Measurements from ENCODE around the gene TMEM184B. TPM values are rescaled to one million over a fixed set of nuclear protein-coding genes. Genes with fewer than 3 reads are reported as not detected.

Gene TMEM184B
- total and polyA plus RNA-seq, 12 donors, result 20.8 to 51.6 (median 42.3) TPM

DNA sequence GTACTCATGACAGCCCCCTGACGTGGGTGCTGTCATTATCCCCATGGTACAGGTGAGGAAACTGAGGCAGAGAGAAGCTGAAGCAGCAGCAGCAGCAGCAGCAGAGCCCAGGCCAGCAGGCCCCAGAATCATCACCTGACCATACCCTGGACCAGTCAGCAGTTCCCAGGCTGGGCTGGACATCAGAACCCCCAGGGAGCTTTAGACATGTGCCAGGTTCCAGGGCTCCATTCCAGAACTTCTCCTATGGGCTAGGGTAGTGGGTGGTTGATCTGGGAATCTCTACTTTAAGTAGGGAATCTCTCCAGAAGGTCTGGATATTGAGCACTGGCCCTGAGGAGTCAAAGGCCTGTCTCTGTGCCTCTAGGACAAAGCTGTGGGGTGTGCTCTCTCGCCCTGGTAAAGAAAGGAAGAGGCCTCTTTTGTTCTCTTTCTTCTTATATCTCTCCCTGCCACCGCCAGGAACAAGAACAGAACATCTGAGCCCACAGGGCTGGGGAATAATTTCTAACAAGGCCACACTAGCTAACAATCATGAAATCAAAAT lies 44.4 kb downstream of the TMEM184B start:
- WGBS, 2 donors, result 69 to 83% methylated on average over 3 of the region's 3 CpGs
- Histone ChIP-seq H3K4me3 (no peak overlapping the region), H3K27me3 (no peaks in the 10 kb centered on the region), H3K9me3 (no peaks in the 10 kb centered on the region), H3K27ac (peak overlapping the region; percentile 53 to 90 (median 71)), H3K36me3 (peaks cover 0 to 94% (median 44%) of the 10 kb centered on the region in 9 donors), H3K4me1 (peaks cover 11 to 55% (median 22%) of the 10 kb centered on the region in 9 donors)
- DNase-seq (no peak), ATAC-seq (peak in 1 of 8 donors; percentile 2)
- intact Hi-C loops (cut with DNase I), result loop anchor here in 1 of 10 donors (5.0 kb wide), 1 partner anchor 44 kb away; the partner anchor contains the start of gene TMEM184B
- TF ChIP-seq, protein P1, sequence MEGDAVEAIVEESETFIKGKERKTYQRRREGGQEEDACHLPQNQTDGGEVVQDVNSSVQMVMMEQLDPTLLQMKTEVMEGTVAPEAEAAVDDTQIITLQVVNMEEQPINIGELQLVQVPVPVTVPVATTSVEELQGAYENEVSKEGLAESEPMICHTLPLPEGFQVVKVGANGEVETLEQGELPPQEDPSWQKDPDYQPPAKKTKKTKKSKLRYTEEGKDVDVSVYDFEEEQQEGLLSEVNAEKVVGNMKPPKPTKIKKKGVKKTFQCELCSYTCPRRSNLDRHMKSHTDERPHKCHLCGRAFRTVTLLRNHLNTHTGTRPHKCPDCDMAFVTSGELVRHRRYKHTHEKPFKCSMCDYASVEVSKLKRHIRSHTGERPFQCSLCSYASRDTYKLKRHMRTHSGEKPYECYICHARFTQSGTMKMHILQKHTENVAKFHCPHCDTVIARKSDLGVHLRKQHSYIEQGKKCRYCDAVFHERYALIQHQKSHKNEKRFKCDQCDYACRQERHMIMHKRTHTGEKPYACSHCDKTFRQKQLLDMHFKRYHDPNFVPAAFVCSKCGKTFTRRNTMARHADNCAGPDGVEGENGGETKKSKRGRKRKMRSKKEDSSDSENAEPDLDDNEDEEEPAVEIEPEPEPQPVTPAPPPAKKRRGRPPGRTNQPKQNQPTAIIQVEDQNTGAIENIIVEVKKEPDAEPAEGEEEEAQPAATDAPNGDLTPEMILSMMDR (IDR thresholded peaks at IDR 0.05), result no peak

DNA sequence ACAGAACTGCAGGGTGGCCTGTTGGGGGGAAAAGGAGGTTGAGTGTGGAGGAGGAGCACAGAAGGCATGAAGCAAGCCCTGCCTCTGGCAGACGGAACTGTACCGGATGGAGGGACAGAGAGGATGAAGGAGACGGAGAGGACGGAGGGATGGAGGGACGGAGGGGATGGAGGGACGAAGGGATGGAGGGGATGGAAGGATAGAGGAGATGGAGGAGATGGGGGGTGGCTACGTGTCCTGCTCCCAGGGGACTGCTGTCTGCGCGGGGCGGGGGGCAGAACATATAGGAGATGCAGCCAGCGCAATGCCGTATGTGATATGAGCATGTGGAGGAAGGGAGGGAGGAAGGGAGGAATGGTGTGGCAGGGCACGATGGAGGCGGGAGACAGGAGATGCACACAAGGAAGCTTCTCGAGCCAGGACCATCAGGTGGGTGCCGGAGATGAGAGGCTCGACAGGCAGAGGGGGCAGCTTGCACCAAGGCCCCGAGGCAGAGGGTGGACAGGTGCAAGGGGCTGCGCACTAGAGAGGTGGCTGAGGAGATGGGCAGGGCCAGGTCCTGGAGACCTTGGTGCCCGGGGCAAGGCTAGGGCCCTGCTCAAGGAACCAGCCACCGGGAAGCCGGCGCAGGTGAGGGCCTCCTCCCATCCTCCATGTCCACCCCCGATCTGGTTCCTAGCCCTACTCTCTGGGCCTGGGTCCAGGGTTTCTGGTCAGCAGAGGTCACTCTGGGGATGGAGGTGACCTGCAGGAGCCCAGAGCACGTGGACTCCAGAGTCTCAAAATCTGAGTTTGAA lies 45.8 kb downstream of the TMEM184B start:
- H3K36me3 ChIP-seq, result peaks cover 0 to 94% (median 44%) of the 10 kb centered on the region in 9 donors
- no peak for ATAC-seq

DNA sequence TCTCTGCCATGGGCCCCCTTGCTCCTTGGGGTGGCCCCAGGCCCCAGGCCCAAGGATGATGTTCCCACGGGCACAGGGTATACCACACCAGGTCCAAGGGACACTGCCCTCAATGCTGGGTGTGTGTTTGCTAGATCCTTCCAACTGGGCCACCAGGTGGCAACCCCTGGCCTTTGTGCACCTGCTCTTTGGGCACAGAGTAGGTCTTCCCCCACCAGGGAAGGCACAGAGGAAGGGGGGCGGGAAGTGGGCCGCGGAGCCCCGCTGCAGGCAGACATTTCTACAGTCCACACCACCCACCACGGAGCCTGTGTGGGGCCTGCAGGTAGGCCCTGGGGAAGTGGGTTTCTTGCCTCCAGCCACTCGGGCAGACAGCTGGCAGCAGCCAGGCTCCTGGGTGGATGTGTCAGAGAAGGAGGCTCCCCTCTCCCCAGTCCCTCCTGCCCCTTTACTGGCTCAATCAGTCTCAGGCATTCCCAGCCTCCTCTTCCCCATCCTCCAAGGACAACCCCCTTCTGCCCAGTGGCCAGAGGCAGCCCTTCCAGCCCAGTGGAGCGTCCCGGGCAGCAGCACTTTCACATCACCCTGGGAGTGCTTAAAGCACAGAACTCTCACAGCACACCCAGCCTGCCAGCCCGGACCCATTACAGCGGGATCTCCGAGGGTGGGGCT lies 49.4 kb downstream of the TMEM184B start:
- Histone ChIP-seq H3K4me3 (no peak overlapping the region), H3K27me3 (no peaks in the 10 kb centered on the region), H3K36me3 (peaks cover 0 to 86% (median 38%) of the 10 kb centered on the region in 9 donors), H3K9me3 (no peaks in the 10 kb centered on the region), H3K27ac (peak overlapping the region in 2 of 10 donors; percentile 31 to 35), H3K4me1 (peaks cover 11 to 43% (median 30%) of the 10 kb centered on the region in 9 donors)
- DNase-seq, result no peak
- intact Hi-C loops (cut with DNase I), result no loop called here
- no peak for ATAC-seq
- TF ChIP-seq, protein P1 (IDR thresholded peaks at IDR 0.05), result no peak
- WGBS, 2 donors, result 83 to 84% methylated on average over 12 of the region's 12 CpGs

More for the DNA sequence above, 45.8 kb downstream of the TMEM184B start:
- Histone ChIP-seq H3K9me3 (no peaks in the 10 kb centered on the region), H3K4me1 (peaks cover 11 to 50% (median 22%) of the 10 kb centered on the region in 9 donors), H3K27me3 (no peaks in the 10 kb centered on the region), H3K4me3 (no peak overlapping the region), H3K27ac (peak overlapping the region in 5 of 10 donors; percentile 70 to 90 (median 77))
- DNase-seq, result no peak
- 92 to 97% methylated on average over 25 of the region's 25 CpGs for WGBS, 2 donors
- TF ChIP-seq, protein P1 (IDR thresholded peaks at IDR 0.05), result no peak
- intact Hi-C loops (cut with DNase I), result loop anchor here in 1 of 10 donors (5.0 kb wide), 1 partner anchor 45 kb away; the partner anchor contains the start of gene TMEM184B

DNA sequence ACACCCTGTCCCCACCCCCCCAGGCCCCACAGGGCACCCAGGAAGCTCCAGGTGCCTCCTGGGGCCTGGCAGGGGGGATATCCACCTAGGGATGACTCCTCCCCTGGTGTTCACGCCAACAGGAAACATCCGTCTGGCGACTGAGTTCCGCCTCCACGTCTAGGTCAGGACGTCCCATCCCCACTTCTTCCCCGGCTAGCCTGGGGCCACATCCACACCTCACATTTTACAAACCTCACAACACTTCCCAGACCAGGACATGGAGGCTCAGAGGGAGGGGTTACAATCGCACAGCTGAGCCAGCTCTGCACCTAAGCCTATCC lies 50.1 kb downstream of the TMEM184B start:
- Histone ChIP-seq H3K27ac (peak overlapping the region in 2 of 10 donors; percentile 31 to 35), H3K27me3 (no peaks in the 10 kb centered on the region), H3K9me3 (no peaks in the 10 kb centered on the region), H3K4me1 (peaks cover 16 to 43% (median 31%) of the 10 kb centered on the region in 9 donors), H3K4me3 (no peak overlapping the region), H3K36me3 (peaks cover 0 to 79% (median 38%) of the 10 kb centered on the region in 9 donors)
- ATAC-seq (no peak), DNase-seq (no peak)
- intact Hi-C loops (cut with DNase I), result no loop called here
- WGBS, 2 donors, result 64 to 70% methylated on average over 8 of the region's 8 CpGs
- TF ChIP-seq, protein P1 (IDR thresholded peaks at IDR 0.05), result no peak
